GM12892 (cell line): ENCODE data around the gene FXYD7.
"Not testable (repeated sequence)": the region's sequence is repeated elsewhere in the genome, so short reads cannot be mapped to it uniquely, and the experiment has no call there.

ENCODE experiments used
- DNase-seq: peaks from one replicate; pipeline ENCODE4 v3.0.0; 2011; ENCODE audit not compliant: insufficient read length
- FAIRE-seq: peaks from 2 replicates; lab custom pipeline; 2011; peaks lifted over from hg19 to GRCh38; lab: Jason Lieb, UNC
- POLR2A ChIP-seq: IDR thresholded peaks from 2 replicates; pipeline ENCODE4 v1.6.1; 2011; ENCODE audit warnings: low read depth, low read length, control low read depth
- POLR2AphosphoS5 ChIP-seq: IDR thresholded peaks from 2 replicates; pipeline ENCODE4 v1.6.1; 2011; ENCODE audit warnings: low read depth, low read length, control low read depth
- TAF1 ChIP-seq: IDR thresholded peaks from 2 replicates; pipeline ENCODE4 v1.6.1; 2011; ENCODE audit warnings: low read depth, mild to moderate bottlenecking, control low read depth, low read length, borderline replicate concordance

Gene FXYD7

GRCh38 chr19:35142606-35143230 is 337 bp upstream of the FXYD7 start:
- TF ChIP-seq POLR2AphosphoS5 (no peak), TAF1 (no peak), POLR2A (no peak)
- peak; percentile 81 for FAIRE-seq
- peak; percentile 61 for DNase-seq

- DNase-seq: no peak
- FAIRE-seq: no peak
- no peak for TF ChIP-seq POLR2A
- no peak for TF ChIP-seq TAF1
- TF ChIP-seq POLR2AphosphoS5: no peak
Measured at GRCh38 chr19:35143818-35144217, 763 bp downstream of the FXYD7 start.

- TF ChIP-seq POLR2A: no peak
- TF ChIP-seq TAF1: no peak
- TF ChIP-seq POLR2AphosphoS5: no peak
- no peak for DNase-seq
- no peak for FAIRE-seq
Measured at GRCh38 chr19:35144259-35144599, 1.2 kb downstream of the FXYD7 start.

- TF ChIP-seq POLR2AphosphoS5: no peak
- no peak for DNase-seq
- no peak for FAIRE-seq
Measured at GRCh38 chr19:35144600-35145436, 1.8 kb downstream of the FXYD7 start.

GRCh38 chr19:35146746-35147459 is 3.8 kb downstream of the FXYD7 start:
- FAIRE-seq (no peak), DNase-seq (no peak)
- TF ChIP-seq POLR2AphosphoS5 (no peak), POLR2A (no peak), TAF1 (no peak)

GRCh38 chr19:35149463-35149862 is 6.4 kb downstream of the FXYD7 start:
- TF ChIP-seq TAF1 (no peak), POLR2AphosphoS5 (no peak), POLR2A (no peak)
- FAIRE-seq: no peak
- no peak for DNase-seq

GRCh38 chr19:35150445-35150844 is 7.4 kb downstream of the FXYD7 start:
- no peak for DNase-seq
- TF ChIP-seq POLR2AphosphoS5 (no peak), TAF1 (no peak), POLR2A (no peak)
- no peak for FAIRE-seq

GRCh38 chr19:35151273-35152065 is 8.4 kb downstream of the FXYD7 start:
- TF ChIP-seq POLR2AphosphoS5 (no peak), POLR2A (no peak), TAF1 (no peak)
- no peak for FAIRE-seq
- no peak for DNase-seq

GRCh38 chr19:35153129-35153522 is 10.1 kb downstream of the FXYD7 start:
- not testable (repeated sequence) for DNase-seq, FAIRE-seq

GRCh38 chr19:35153701-35154524 is 10.9 kb downstream of the FXYD7 start:
- FAIRE-seq (peak; percentile 88), DNase-seq (peak; percentile 80)
- no peak for TF ChIP-seq POLR2A
- no peak for TF ChIP-seq TAF1
- no peak for TF ChIP-seq POLR2AphosphoS5
